Esophagus mucosa (tissue), 1 donor: ENCODE results near the gene KRTAP16-1. TPM values are rescaled to one million over a fixed set of nuclear protein-coding genes. Genes with fewer than 3 reads are reported as not detected.

Experiments used
- total RNA-seq: library from RNA; stranded (reverse); gene quantifications from one replicate; pipeline ENCODE4 v1.2.4, GENCODE V29; 2023
- donor health status: DM: yes; HTN: yes; CAD: no.

The KRTAP16-1 gene
- total RNA-seq, 1 donor from 2014 or later = not detected

Other genes with a start within 250 kb of the KRTAP16-1 start
- not detected for gene KRTAP2-3, start 249.2 kb downstream of the KRTAP16-1 start, total RNA-seq
- not detected for gene KRTAP2-4, start 243.4 kb downstream of the KRTAP16-1 start, total RNA-seq
- not detected for gene KRTAP4-7, start 225.2 kb downstream of the KRTAP16-1 start, total RNA-seq
- not detected for gene KRTAP4-8, start 211.2 kb downstream of the KRTAP16-1 start, total RNA-seq
- not detected for gene KRTAP4-16, start 207.1 kb downstream of the KRTAP16-1 start, total RNA-seq
- not detected for gene KRTAP4-9, start 203.9 kb downstream of the KRTAP16-1 start, total RNA-seq
- not detected for gene KRTAP4-11, start 190.9 kb downstream of the KRTAP16-1 start, total RNA-seq
- gene KRTAP4-12, start 185.1 kb downstream of the KRTAP16-1 start, total RNA-seq = not detected
- gene KRTAP4-6, start 168.8 kb downstream of the KRTAP16-1 start, total RNA-seq = not detected
- gene KRTAP4-5, start 159.5 kb downstream of the KRTAP16-1 start, total RNA-seq = not detected
- gene KRTAP4-4, start 148.6 kb downstream of the KRTAP16-1 start, total RNA-seq = not detected
- gene KRTAP4-3, start 141.1 kb downstream of the KRTAP16-1 start, total RNA-seq = not detected
- not detected for gene KRTAP4-2, start 131.1 kb downstream of the KRTAP16-1 start, total RNA-seq
- not detected for gene KRTAP4-1, start 124.4 kb downstream of the KRTAP16-1 start, total RNA-seq
- not detected for gene KRTAP9-1, start 119.4 kb downstream of the KRTAP16-1 start, total RNA-seq
- not detected for gene KRTAP9-2, start 82.7 kb downstream of the KRTAP16-1 start, total RNA-seq
- not detected for gene KRTAP9-3, start 76.9 kb downstream of the KRTAP16-1 start, total RNA-seq
- gene KRTAP9-8, start 71.3 kb downstream of the KRTAP16-1 start, total RNA-seq = not detected
- gene KRTAP9-4, start 59.6 kb downstream of the KRTAP16-1 start, total RNA-seq = not detected
- gene KRTAP9-9, start 53.9 kb downstream of the KRTAP16-1 start, total RNA-seq = not detected
- not detected for gene KRTAP9-6, start 43.9 kb downstream of the KRTAP16-1 start, total RNA-seq
- not detected for gene KRTAP9-7, start 33.6 kb downstream of the KRTAP16-1 start, total RNA-seq
- not detected for gene KRTAP29-1, start 6.5 kb downstream of the KRTAP16-1 start, total RNA-seq
- gene KRTAP17-1, start 6.4 kb upstream of the KRTAP16-1 start, total RNA-seq = not detected
- 0.92 TPM for gene KRT33A, start 41.5 kb upstream of the KRTAP16-1 start, total RNA-seq
- not detected for gene KRT33B, start 60.5 kb upstream of the KRTAP16-1 start, total RNA-seq
- 0.44 TPM for gene KRT34, start 73.0 kb upstream of the KRTAP16-1 start, total RNA-seq
- 4.4 TPM for gene KRT31, start 88.3 kb upstream of the KRTAP16-1 start, total RNA-seq
- gene KRT37, start 115.3 kb upstream of the KRTAP16-1 start, total RNA-seq = not detected
- gene KRT38, start 131.7 kb upstream of the KRTAP16-1 start, total RNA-seq = not detected
- 0.80 TPM for gene KRT32, start 158.1 kb upstream of the KRTAP16-1 start, total RNA-seq
- not detected for gene KRT35, start 171.8 kb upstream of the KRTAP16-1 start, total RNA-seq
- gene KRT36, start 180.6 kb upstream of the KRTAP16-1 start, total RNA-seq = not detected
- 44,686 TPM for gene KRT13, start 196.3 kb upstream of the KRTAP16-1 start, total RNA-seq
- 2,810 TPM for gene KRT15, start 209.6 kb upstream of the KRTAP16-1 start, total RNA-seq
- 366 TPM for gene KRT19, start 219.0 kb upstream of the KRTAP16-1 start, total RNA-seq